Ramos (cell line): ENCODE results near the gene COQ2.
"Not testable (repeated sequence)": the region's sequence is repeated elsewhere in the genome, so short reads cannot be mapped to it uniquely, and the experiment has no call there.

ENCODE experiments used
- in situ Hi-C: fragments of 300-500 bp; cut with MboI; formaldehyde crosslinking; loops from one replicate; pipeline ENCODE4 v1.14.3; 2022; ENCODE audit warnings: low sequenced_read_pairs; ENCODE audit not compliant: unreplicated experiment

Gene COQ2

GRCh38 chr4:83290059-83290774, 5.6 kb upstream of the COQ2 start:
- in situ Hi-C loops, result loop anchor here (25.0 kb wide), 1 partner anchor 403 kb away; the partner anchor contains the start of gene SEC31A

DNA sequence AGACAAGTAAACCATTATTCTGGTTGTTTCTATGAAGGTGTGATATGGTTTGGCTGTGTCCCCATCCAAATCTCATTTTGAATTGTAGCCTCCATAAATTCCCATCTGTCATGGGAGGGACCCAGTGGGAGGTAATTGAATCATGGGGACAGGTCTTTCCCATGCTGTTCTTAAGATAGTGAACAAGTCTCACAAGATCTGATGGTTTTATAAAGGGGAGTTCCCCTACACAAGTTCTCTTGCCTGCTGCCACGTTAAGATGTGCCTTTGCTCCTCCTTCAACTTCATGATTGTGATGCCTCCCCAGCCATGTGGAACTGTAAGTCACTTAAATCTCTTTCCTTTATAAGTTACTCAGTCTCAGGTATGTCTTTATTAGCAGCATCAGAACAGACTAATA, 3.8 kb upstream of the COQ2 start:
- in situ Hi-C loops, result loop anchor here (25.0 kb wide), 1 partner anchor 401 kb away; the partner anchor contains the start of gene SEC31A

DNA sequence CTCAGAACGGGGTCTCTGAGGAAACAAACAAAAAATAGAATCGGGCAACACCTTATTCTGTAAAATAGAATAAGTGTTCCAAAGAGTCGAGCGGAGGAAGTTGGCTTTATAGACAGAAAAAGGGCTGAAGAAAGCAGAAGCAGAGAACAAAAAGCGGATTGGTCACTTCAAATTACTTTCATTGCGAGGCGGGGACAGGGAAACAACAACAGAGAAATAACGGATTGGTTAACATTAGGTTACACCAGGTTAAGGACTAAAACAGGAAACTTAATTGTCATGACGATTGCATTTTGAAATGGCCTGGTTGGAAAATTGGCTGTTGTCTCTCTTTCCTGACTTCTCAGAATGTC, 433 bp upstream of the COQ2 start:
- in situ Hi-C loops, result loop anchor here (25.0 kb wide), 1 partner anchor 398 kb away; the partner anchor contains the start of gene SEC31A

- in situ Hi-C loops, result loop anchor here (25.0 kb wide), 1 partner anchor 396 kb away; the partner anchor contains the start of gene SEC31A
Observed at GRCh38 chr4:83283181-83283580, 1.4 kb downstream of the COQ2 start.

DNA sequence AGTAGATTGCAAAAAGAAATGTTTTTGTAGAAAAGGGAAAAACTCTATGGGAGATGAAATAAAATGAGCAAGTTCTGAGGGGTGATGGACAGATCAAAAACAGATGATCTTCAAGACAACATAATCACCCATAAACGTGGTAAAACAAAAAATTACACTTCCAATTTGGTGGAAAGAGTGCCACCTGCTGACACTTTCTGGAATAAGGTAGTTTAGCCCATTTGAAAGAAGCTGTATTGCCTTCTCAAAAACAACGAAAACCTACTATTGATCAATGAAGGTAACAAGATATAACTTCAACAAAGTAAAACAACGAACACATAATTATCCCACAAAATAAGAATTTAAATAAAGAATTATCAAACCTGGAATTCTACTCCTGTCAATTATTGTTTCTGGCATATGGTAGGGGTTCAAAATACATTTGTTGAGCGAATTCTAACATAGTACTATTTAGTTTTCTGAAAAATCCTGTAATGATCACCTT, 2.5 kb downstream of the COQ2 start:
- in situ Hi-C loops, result loop anchor here (25.0 kb wide), 1 partner anchor 395 kb away; the partner anchor contains the start of gene SEC31A

DNA sequence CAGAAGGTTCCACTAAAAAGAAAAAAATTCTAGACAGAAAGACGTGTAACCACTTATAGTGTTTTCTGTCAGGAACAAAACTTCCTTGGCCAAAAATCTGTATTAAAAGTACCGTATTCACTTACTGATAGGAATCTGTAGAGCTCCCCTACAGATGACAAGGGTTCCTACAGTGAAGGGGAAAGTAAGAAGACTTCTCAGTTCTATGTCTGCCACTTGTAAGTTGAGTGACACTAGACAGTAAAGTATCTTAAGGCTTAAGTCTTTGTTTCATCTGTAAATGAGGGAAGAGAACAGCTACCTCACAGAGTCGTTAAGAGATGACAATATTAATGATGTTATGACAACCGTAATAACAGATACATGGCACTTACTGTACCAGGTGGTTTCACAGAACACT, 3.3 kb downstream of the COQ2 start:
- in situ Hi-C loops, result loop anchor here (25.0 kb wide), 1 partner anchor 394 kb away; the partner anchor contains the start of gene SEC31A

DNA sequence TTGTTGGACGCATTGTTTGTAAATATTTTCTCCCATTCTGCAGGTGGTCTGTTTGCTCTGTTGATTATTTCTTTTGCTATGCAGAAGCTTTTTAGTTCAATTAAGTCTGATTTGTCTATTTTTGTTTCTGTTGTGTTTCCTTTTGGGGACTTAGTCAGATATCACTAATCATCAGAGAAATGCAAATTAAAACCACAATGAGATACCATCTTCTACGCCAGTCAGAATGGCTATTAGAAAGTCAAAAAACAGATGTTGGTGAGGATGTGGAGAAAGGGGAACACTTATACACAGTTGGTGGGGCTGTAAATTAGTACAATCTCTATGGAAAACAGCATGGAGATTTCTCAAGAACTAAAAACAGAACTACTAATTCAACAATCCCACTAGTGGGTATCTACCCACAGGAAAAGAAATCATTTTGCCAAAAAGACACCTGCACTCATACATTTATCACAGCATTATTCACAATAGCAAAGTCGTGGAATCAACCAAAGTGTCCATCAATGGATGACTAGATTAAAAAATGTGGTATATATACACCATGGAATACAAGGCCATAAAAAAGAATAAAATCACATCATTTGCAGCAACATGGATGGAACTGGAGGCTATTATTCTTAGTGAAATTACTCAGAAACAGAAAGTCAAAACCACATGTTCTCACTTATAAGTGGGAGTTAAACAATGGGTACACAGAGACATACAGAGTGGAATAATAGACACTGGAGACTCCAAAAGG, 8.1 kb downstream of the COQ2 start:
- in situ Hi-C loops, result loop anchor here (25.0 kb wide), 1 partner anchor 389 kb away; the partner anchor contains the start of gene SEC31A

DNA sequence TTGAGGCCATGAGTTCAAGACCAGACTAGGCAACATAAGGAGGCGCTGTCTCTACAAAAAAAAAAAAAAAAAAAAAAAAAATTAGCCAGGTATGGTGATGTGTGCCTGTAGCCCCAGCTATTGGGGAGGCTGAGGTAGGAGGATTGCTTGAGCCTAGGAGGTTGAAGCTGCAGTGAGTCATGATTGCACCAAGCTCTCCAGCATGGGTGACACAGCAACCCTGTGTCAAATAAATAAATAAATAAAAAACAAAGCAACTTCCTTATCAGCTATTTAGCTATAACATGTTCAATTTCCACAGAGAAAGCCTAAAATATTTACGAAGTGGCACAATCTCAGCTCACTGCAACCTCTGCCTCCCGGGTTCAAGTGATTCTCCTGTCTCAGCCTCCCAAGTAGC, 10.7 kb downstream of the COQ2 start:
- in situ Hi-C loops, result not testable (repeated sequence)

DNA sequence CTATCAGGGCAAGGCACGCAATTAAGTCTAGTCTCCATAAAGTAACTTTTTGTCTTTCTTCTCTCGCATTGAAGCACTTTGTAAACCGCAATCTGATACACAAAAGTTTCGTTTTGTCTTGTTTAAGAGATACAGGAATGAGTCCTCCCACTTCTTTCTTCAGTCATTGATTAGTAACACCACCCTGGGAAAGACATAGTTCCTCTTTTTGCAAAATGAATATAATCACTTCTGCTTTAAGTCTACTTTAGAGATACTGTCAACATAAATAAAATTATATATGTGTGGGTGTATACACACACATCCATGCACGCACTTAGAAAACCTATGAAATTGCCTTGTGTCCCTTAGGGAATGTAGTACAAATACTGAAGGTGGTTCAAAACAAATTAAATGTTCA, 11.7 kb downstream of the COQ2 start:
- in situ Hi-C loops, result no loop called here

DNA sequence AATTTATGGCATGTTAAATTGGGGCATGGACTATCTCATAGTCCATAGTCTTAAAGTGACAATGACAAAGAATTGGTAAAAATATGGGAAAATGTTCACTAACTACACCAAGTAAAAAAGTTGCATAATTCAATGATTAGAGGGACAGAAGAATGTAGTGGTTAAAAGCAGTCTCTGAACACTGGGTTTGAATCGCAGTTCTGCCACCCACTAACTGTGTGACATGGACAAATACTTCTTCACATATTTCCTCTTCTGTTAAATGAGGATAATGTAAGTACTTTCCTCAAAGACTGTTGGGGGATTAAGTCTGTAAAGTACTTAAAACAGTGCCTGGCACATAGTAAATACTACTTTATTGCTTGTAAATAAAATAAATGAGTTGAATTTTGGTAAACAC, 15.3 kb downstream of the COQ2 start:
- in situ Hi-C loops, result no loop called here

GRCh38 chr4:83268491-83268890, 16.1 kb downstream of the COQ2 start:
- in situ Hi-C loops, result no loop called here

GRCh38 chr4:83267830-83268475, 16.6 kb downstream of the COQ2 start:
- in situ Hi-C loops, result no loop called here

DNA sequence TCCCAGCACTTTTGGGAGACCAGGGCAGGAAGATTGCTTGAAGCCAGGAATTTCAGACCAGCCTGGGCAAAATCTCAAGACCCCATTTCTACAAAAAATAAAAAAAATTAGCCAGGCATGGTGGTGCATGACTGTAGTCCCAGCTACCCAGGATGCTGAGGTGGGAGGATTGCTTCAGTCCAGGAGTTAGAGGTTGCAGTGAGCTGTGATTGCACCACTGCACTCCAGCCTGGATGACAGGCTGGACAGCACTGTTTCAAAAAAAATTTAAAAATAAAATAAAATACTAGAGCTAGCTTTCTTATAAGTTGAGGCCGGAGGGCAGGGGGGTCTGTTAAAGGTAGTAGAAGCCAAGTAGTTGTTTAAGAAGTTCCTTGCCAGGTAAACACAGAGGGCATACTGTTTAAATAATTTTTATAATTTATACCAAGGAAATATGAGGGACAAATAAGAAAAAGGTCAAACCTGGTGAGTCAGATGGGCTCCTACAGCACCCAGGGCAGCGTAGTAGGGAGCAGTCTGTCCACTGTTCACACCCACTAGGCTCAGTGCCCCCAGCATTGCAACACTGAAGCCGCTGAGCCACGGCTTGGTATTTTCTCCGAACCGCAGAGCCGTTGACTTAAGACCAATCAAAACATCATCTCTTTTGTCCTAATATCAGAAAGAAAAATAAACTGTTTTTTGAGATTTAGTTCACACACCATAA, 17.3 kb downstream of the COQ2 start:
- in situ Hi-C loops, result no loop called here

DNA sequence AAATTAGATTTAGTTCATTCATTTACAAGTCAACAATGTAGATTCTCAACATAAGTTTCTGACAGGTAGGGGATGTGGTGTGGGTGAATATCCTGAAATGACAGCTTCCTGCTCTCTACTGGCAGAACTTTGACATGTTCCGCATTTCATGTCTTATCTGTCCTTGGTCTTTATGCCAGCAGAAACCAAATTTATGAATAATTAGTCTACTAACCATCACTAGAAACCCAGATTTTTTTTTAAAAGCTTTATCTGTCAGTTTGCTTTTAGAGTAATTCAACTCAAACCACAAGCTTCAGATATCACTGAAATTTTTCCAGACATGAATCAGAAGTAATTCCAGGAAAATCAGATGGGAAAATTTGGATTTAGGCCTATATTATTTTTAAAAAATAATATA, 17.9 kb downstream of the COQ2 start:
- in situ Hi-C loops, result no loop called here

GRCh38 chr4:83263106-83263505, 21.5 kb downstream of the COQ2 start:
- in situ Hi-C loops, result no loop called here

GRCh38 chr4:83262682-83263081, 21.9 kb downstream of the COQ2 start:
- in situ Hi-C loops, result no loop called here

DNA sequence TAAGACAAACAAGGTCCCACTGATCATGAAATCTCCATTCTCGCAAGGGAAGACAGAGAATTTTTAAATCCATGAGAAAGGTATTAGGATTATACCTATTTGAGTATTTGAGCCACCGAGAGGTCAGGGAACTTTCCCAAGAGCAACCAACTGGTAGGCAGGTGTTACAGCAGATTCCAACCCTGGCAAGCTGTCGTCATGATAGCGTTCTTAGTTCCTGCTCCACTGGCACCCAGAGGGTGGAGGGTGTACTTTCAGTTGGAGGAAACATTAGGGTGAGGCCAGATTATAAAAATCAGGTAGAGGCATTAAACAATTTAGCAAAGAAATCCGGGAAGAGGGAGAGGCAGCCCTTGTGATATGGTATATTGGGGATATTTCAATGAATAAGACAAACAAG, 23.3 kb downstream of the COQ2 start:
- in situ Hi-C loops, result no loop called here

DNA sequence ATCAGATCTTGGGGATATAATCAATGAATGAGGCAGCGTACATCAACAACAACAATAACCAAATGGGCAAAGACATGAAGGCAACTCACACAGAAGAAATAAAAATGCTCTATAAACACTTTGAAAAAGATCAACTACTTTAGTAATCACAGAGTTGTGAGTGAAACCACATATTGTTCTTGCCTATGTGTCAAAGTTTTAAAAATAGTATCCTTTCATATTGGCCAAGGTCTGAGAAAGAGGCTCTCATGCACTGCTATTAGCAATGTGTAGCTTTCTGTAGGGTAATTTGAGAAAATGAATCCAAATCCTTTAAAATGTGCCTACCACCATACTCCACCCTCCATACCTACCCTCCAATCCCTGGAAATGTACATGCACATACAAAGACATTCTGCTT, 25.0 kb downstream of the COQ2 start:
- in situ Hi-C loops, result loop anchor here (5.0 kb wide), 1 partner anchor 192 kb away; no protein-coding TSS in a partner anchor

- in situ Hi-C loops, result loop anchor here (5.0 kb wide), 1 partner anchor 191 kb away; no protein-coding TSS in a partner anchor
Observed at GRCh38 chr4:83258461-83258860, 26.1 kb downstream of the COQ2 start.

DNA sequence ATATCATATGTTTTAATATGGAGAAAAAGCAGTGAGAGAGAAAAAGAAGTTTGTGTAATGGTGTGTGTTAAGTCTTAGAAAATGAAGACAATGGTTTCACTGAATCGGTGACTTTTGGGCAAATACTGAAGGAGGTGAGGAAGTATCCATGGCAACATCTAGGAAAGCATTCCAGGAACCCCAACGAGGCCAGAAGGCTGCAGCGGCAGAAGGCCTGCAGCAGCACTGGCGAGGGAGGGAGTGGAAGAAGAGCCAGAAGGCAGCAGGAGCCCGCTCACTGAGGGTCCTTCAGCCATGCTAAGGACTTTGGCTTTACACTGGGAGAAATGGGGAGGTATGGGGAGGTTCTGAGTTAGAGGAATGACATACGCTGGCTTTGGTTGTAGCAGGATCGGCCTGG, 26.8 kb downstream of the COQ2 start:
- in situ Hi-C loops, result loop anchor here (5.0 kb wide), 1 partner anchor 191 kb away; no protein-coding TSS in a partner anchor
